Mucosa of stomach (tissue), 1 donor: ENCODE measurements around the gene PI4KA.

Source experiments
- H3K27me3 ChIP-seq: one replicate; pipeline ENCODE4 v1.7.0; 2013; ENCODE audit warnings: mild to moderate bottlenecking, low read length; ENCODE audit not compliant: control insufficient read depth, insufficient read depth
- H3K36me3 ChIP-seq: one replicate; pipeline ENCODE4 v1.7.0; 2013; ENCODE audit warnings: low read length; ENCODE audit not compliant: control insufficient read depth, insufficient read depth
- H3K4me1 ChIP-seq: one replicate; pipeline ENCODE4 v1.7.0; 2013; ENCODE audit warnings: mild to moderate bottlenecking, low read length; ENCODE audit not compliant: control insufficient read depth, insufficient read depth
- H3K4me3 ChIP-seq: one replicate; pipeline ENCODE4 v1.7.0; 2013; ENCODE audit warnings: low read length
- H3K9ac ChIP-seq: one replicate; pipeline ENCODE4 v1.7.0; 2013; ENCODE audit warnings: mild to moderate bottlenecking, low read length, moderate library complexity
- H3K9me3 ChIP-seq: one replicate; pipeline ENCODE4 v1.7.0; 2013; ENCODE audit warnings: mild to moderate bottlenecking, low read length, moderate library complexity; ENCODE audit not compliant: control insufficient read depth
- donor health status: Pancreatic carcinoma.

Gene PI4KA

DNA sequence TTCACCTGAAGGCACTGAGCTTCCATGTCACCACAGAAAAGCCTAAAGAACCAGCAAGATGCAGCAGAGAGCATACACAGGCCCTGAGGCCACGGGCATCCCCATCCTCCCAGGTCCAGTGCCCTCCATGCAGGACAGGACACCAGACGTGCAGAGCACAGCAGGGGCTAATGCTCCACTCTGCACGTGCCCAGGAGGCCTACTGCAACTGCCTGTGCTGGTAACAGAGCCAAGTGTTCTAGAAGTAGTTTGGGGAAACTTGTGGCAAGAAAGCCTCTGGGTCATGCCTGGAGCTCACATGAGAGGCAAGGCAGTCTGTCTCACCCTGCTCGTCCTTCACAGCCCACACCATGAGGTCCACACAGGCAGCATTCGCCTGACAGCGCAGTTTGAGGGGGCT lies 54.0 kb downstream of the PI4KA start:
- Histone ChIP-seq H3K4me3 (no peak overlapping the region), H3K4me1 (no peaks in the 10 kb centered on the region), H3K36me3 (peaks cover 12% of the 10 kb centered on the region), H3K9ac (no peak overlapping the region), H3K27me3 (no peaks in the 10 kb centered on the region), H3K9me3 (no peaks in the 10 kb centered on the region)

DNA sequence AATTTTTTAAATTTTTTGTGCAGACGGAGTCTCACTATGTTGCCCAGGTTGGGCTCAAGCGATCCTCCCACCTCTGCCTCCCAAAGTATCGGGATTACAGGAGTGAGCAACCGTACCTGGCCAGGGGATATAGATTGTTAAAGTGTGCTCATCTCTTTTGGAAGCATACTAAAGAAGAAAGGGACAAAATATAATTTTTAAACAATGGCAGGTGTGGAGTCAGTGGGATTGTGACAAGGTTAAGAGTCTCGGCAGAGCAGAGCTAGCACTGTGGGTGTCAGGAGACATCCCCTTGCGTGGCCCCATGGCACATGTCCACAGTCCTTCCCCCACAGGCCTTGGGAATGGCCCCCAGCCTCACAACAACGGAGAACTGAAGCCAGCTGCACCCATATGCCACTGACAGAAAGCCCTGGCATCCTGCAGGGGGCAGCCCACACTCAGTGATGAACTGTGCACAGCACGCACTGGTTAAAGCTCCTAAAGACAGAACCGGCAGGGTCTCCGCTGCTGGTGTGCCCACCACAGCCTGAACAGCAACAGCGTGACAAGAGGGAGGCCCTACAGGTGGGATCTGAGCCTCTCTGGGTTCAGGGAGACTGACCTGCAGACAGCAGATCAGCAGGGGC lies 54.8 kb downstream of the PI4KA start:
- Histone ChIP-seq H3K4me1 (no peaks in the 10 kb centered on the region), H3K9ac (no peak overlapping the region), H3K9me3 (no peaks in the 10 kb centered on the region), H3K4me3 (no peak overlapping the region), H3K36me3 (peaks cover 12% of the 10 kb centered on the region), H3K27me3 (no peaks in the 10 kb centered on the region)

DNA sequence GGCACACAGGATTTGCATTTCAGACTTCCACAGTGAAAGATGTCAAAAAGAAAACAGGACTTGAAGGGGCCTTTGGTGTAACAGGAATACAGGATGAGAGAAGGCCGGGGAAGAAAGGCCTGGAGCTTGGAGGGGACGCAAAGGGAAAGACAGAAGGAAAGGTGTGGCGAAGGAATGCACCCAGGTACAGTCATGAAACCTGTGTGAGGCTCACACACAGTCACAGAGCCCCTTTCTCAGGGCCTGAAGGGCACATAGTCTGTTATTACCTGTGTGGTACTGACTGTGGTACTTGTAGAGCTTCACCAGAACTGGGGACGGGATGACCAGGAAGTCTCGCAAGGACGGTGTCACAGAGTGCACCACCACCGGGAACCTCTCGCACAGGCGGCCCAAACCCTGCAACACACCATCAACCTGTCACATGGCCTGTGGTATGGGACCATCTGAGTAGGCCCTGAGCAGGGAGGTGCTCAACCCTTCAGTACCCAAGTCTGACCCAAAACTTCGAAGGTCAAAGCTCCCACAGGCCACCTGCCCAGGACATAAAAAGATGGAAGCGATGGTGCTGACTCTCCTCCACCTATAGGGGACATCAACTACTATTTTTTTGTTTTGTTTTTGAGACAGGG lies 55.6 kb downstream of the PI4KA start:
- Histone ChIP-seq H3K36me3 (peaks cover 12% of the 10 kb centered on the region), H3K27me3 (no peaks in the 10 kb centered on the region), H3K4me1 (no peaks in the 10 kb centered on the region), H3K9me3 (no peaks in the 10 kb centered on the region), H3K4me3 (no peak overlapping the region), H3K9ac (no peak overlapping the region)

DNA sequence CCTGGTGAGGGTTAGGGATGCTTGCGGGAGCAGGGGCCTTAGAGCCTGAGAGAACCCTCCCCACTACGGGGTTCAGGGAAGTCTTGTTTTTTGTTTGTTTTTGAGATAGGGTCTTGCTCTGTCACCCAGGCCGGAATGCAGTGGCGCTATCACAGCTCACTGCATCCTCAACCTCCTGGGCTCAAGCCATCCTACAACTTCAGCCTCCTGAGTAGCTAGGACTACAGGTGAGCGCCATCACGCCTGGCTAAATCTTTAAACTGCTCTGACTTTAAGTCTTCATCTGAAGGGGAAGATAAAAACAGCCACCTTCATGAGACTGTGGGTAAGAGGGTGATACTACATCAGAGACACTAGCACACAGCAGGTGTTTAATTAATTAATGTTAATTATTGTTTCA lies 56.2 kb downstream of the PI4KA start:
- Histone ChIP-seq H3K4me3 (no peak overlapping the region), H3K9ac (no peak overlapping the region), H3K4me1 (no peaks in the 10 kb centered on the region), H3K36me3 (peaks cover 17% of the 10 kb centered on the region), H3K9me3 (no peaks in the 10 kb centered on the region), H3K27me3 (no peaks in the 10 kb centered on the region)

DNA sequence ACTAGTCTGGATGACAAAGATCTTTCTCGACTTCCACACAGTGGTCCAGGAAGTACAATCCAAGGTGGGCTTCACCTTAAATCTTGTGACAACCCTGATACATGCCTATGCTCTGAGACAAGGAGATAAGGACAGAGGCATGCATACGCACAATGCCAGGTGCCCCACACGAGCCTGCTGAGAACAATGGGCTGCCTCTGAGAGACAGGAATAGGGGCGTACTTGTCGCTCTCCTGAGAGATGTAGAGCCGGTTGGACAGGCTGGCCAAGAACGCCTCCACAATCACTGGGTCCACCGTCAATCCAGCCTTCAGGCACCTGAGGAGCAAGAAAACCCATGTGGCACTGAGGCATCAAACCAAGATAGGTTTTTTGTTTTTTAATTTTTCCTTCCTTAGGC lies 59.2 kb downstream of the PI4KA start:
- Histone ChIP-seq H3K9ac (no peak overlapping the region), H3K4me3 (no peak overlapping the region), H3K36me3 (peaks cover 25% of the 10 kb centered on the region)

DNA sequence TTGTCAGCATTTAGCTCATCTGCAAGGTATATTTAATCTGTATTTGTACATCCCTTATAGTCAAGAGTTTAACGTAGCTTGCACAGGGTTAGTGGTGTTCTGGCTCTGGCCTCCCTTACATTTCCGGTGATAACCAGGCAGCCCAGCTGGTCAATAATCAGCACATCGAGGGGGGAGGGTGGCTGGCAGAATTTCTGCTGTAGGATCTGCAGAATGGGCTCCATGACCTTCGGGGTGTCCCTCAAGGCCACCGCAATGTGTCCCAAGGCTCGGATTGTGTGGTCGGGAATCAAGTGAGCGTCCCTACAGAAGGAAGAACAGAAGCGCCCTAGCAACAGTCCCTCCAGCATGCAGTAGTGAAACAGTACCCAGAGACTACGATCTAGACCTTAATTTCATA lies 59.6 kb downstream of the PI4KA start:
- Histone ChIP-seq H3K27me3 (no peaks in the 10 kb centered on the region), H3K36me3 (peaks cover 22% of the 10 kb centered on the region), H3K4me1 (no peaks in the 10 kb centered on the region), H3K9ac (no peak overlapping the region), H3K4me3 (no peak overlapping the region), H3K9me3 (no peaks in the 10 kb centered on the region)

More for the DNA sequence above, 59.2 kb downstream of the PI4KA start:
- Histone ChIP-seq H3K4me1 (no peaks in the 10 kb centered on the region), H3K9me3 (no peaks in the 10 kb centered on the region), H3K27me3 (no peaks in the 10 kb centered on the region)

DNA sequence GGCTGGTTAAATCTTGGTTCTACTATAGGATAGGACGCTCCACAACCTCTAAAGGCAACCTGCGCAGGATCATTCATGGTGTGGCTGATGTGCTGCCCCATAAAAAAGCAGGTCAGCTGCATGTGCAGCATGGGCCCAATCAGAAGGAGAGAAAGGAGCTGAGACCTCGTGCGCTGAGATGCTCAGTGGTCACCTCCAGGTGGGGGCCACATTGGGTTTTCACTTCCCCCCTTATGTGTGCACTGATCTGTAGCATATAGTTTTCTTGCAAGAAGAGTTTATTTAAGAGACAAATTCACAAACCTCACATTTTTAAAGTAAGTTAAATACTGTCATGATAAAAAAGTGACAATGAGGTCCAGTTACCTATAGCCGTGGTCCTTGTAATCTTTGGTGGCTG lies 60.4 kb downstream of the PI4KA start:
- no peaks in the 10 kb centered on the region for H3K27me3 ChIP-seq
- H3K9ac ChIP-seq = no peak overlapping the region
- H3K4me1 ChIP-seq = no peaks in the 10 kb centered on the region
- no peaks in the 10 kb centered on the region for H3K9me3 ChIP-seq
- peaks cover 22% of the 10 kb centered on the region for H3K36me3 ChIP-seq
- no peak overlapping the region for H3K4me3 ChIP-seq

DNA sequence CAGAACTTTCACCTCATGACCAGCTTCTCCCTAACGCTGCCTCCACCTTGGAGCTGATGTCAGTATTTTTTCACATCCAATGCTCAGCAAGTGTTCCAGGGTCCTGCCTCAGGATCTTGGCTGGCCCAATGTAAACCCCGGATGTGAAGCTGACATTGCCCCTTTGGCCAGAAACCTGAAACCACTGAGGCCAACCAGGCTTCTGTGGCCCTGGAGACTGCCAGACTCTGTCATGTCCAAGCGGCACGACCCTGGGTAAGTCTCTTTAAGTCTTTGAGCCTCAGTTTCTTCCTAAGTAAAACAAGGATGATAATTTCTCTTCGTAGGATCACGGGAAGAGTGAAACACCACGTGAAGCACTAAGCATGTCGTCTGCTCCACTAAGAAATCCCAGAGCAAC lies 61.9 kb downstream of the PI4KA start:
- Histone ChIP-seq H3K4me3 (no peak overlapping the region), H3K36me3 (peaks cover 17% of the 10 kb centered on the region), H3K4me1 (no peaks in the 10 kb centered on the region), H3K9me3 (no peaks in the 10 kb centered on the region), H3K27me3 (no peaks in the 10 kb centered on the region), H3K9ac (no peak overlapping the region)

DNA sequence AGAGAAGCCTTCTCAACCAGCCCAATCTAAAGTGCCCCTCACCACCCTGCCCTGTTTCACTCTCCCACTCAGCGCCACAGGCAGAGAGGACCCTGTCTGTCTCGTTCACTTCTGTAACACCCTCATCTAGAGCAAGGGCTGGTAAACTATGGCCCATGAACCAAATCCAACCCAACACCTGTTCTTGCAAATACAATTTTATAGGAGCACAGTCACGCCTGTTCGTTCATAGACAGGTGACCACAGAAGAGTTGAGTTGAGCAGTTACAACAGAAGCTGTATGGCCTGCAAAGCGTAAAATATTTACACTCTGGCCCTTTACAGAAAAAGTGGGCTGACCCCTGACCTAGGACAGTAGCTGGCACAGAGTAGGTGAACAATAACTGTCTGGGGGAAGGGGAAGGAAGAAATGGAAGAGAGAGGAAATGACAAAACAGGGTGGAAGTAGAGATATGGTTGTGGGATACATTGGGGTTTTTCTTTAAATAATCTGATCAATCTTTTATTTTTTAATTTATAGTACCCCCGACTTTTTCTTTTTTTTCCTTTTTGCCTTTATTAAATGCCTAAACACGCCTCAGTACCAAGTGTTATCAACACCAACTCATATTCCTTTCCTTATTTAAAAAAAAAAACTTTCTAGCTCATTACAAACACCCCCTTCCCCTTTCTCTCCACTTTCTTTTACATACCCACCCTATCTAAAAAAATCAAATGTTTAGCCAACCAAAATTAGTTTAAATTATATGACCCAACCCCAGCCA lies 63.8 kb downstream of the PI4KA start:
- Histone ChIP-seq H3K36me3 (peaks cover 17% of the 10 kb centered on the region), H3K4me3 (no peak overlapping the region), H3K4me1 (peaks cover 1% of the 10 kb centered on the region), H3K9ac (no peak overlapping the region), H3K27me3 (no peaks in the 10 kb centered on the region), H3K9me3 (no peaks in the 10 kb centered on the region)

DNA sequence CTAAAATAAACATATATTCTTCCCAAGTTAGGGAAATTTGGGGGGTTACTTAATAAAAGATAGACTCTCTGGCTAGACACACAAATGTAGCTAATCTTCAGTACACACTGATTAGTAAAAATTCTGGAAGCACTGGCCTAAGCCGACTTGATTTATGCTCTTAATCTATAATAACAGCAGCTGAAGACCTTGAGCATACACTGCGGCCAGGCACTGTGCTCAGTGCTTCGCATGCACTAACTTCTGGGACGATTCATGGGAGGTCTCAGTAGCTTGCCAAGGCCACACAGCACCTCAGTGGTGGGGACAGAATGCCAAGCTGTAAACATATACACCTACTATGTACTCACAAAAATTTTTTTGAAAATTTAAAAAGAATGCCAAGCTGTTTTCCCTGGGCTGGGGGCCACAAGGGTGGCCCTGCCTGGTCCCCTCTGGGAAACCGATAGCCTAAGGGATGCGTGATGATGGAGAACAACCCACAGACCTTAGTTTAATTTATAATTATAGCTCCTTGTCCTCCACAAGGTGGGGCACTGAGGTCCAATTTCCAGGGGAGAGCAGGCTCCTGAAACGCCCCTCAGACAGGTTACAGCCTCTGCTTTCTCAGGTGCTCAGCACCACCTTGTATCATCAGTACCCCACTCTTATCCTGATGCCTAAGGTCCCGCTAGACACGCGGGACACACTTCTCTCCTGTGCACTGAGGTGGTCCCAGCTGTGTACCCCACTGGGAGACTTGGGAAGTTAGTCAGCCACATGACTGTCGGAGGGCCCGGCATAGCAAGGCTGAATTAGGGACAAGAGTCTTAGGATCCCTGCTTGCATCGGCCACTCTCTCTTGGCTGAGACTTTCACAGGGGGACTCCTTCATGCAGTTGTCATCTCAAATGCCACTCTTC lies 64.6 kb downstream of the PI4KA start:
- H3K27me3 ChIP-seq = no peaks in the 10 kb centered on the region
- no peak overlapping the region for H3K9ac ChIP-seq
- no peak overlapping the region for H3K4me3 ChIP-seq
- H3K9me3 ChIP-seq = no peaks in the 10 kb centered on the region
- peaks cover 17% of the 10 kb centered on the region for H3K36me3 ChIP-seq
- peaks cover 4% of the 10 kb centered on the region for H3K4me1 ChIP-seq

DNA sequence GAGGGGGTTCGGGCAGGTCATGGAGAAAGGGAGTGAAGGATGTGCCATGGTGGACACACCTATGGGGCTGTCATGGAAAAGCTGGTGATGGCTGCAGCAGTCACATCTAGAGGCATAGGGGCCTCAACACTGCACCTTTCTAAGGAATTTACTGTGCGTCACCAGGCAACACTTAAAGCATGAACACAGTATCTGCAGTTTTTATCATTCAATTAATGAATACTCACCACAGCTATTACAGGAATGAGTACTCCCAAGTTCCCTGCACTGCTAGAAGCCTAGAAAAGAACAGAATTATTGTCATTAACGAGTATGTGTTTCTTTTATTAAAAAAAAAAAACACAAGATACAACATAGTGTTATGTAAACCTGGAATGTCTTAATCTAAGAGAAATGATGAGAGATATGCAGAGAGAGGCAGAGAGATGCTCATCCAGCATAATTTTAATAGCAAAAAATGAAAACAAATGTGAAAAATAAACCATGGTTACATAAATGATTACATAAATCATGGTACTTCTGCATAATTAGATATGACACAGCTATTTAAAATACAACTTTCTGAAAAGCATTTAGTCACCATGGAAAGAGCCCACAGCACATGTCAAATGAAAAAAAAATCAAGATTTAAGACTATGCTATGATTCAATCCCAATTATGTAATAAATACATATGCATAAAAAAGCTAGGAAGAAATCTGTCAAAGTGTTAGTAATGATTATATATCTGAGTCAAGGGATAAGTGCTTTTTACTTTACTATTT lies 65.5 kb downstream of the PI4KA start:
- no peak overlapping the region for H3K4me3 ChIP-seq
- peaks cover 4% of the 10 kb centered on the region for H3K4me1 ChIP-seq
- no peaks in the 10 kb centered on the region for H3K9me3 ChIP-seq
- H3K36me3 ChIP-seq = peaks cover 17% of the 10 kb centered on the region
- no peak overlapping the region for H3K9ac ChIP-seq
- no peaks in the 10 kb centered on the region for H3K27me3 ChIP-seq
